ENCODE data around the gene NAA80.

NAA80 gene

DNA sequence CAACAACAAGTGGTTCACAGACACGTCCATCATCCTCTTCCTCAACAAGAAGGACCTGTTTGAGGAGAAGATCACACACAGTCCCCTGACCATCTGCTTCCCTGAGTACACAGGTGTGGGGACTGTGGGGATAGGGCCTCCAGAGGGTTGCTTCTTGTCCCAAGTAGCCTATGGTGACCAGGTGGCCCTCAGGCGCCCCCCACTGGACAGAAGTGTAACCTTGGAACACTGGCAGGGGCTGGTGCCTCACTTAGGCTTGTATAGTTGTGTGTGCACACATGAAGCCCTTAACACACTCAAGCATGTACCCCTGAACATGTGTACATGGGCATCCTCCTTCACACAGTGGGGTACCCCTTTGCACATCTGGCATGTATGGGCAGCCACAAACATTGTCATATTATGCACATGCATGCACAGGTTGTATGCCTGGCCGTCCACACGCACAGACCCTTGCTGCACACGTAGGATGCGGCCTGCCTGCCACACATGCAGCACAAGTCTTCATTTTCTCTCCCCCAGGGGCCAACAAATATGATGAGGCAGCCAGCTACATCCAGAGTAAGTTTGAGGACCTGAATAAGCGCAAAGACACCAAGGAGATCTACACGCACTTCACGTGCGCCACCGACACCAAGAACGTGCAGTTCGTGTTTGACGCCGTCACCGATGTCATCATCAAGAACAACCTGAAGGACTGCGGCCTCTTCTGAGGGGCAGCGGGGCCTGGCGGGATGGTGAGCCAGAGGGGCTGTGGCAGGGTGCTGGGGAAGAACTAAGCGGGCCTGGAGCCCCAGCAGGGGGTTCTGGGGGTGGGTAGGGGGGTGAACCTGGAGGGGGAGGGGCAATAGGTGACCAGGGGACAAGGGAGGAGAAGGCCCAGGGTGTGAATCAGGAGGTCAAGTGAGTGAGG is 42.0 kb downstream of the NAA80 start:
- no peak overlapping the region for H3K27ac ChIP-seq

DNA sequence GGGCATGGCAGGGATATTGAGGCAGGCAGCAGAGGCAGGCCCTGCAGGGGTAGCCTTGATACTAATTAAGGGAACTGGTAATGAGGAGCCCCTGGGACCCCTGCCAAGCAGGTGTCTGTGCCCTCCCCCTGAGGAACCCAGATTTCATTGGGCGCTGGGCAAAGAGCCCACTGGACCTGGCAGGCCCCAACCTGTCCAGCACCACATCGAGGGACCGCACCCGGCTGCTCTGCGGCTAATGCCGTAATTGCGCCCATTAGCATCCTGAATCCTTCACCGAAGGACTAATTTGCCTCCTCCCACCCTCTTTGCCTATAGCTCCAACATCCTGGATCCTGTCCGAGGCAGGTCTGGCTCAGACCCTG is 44.0 kb downstream of the NAA80 start:
- TF ChIP-seq EZH2 (IDR thresholded peaks at IDR 0.05) (no peak), FOXP2 (optimal IDR thresholded peaks at IDR 0.05; ENCODE audit: control extremely low read depth, extremely low read length, insufficient read depth) (no peak), POLR2AphosphoS5 (IDR thresholded peaks at IDR 0.05; ENCODE audit: borderline replicate concordance, low read depth, low read length) (no peak)
- no peaks in the 10 kb centered on the region for H3K9me3 ChIP-seq (ENCODE audit: low read depth, low read length)
- no peak for DNase-seq (ENCODE audit: low read depth, low spot score)
- peaks cover 10% of the 10 kb centered on the region; the same call in 1 of the 2 replicates for H3K36me3 ChIP-seq (ENCODE audit: insufficient read depth, low read length)
- H3K9ac ChIP-seq (ENCODE audit: insufficient read length) = no peak overlapping the region
- no peak overlapping the region for H3K4me3 ChIP-seq
- no peak overlapping the region for H3K27ac ChIP-seq

More for the DNA sequence above, 42.0 kb downstream of the NAA80 start:
- Histone ChIP-seq H3K9me3 (ENCODE audit: low read depth, low read length) (no peaks in the 10 kb centered on the region), H3K4me3 (no peak overlapping the region), H3K9ac (ENCODE audit: insufficient read length) (no peak overlapping the region), H3K36me3 (ENCODE audit: insufficient read depth, low read length) (peaks cover 10% of the 10 kb centered on the region; the same call in 1 of the 2 replicates)
- no peak for DNase-seq (ENCODE audit: low read depth, low spot score)
- no peak for TF ChIP-seq POLR2AphosphoS5 (IDR thresholded peaks at IDR 0.05; ENCODE audit: borderline replicate concordance, low read depth, low read length)
- TF ChIP-seq EZH2 (IDR thresholded peaks at IDR 0.05) = no peak
- TF ChIP-seq FOXP2 (optimal IDR thresholded peaks at IDR 0.05; ENCODE audit: control extremely low read depth, extremely low read length, insufficient read depth) = no peak

DNA sequence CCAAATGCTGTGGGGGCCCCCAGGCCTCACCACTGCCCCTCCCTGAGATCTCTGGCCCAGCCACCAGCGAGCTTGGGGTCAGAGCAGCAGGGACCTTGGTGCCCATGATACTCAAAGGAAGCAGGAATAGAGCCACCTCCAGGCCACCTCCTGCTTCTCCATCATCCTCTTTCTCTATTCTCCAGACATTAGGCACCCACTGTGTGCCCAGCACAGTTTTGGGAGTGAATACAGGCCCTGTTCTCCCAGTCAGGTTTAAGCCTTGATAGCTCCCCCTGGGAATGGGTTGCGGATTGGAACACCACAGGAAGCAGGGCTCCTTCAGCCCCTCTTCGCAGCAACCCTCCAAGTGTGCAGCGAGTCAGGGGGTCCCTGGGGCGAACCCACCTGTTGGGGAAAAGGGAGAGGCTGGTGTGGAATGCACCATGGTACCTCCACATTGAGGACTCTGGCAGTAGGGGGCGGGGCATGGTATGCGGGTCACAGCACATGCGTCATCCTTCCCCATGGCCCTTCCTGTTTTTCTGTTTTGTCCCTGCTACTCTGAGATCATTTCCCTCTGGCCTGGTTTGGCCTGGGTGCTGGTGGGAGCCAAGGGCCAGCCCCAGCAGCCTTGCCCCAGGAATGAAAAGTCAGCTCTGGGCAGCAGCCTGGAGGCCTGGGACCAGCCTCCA is 44.5 kb downstream of the NAA80 start:
- H3K27ac ChIP-seq = no peak overlapping the region
- H3K9ac ChIP-seq (ENCODE audit: insufficient read length) = no peak overlapping the region

DNA sequence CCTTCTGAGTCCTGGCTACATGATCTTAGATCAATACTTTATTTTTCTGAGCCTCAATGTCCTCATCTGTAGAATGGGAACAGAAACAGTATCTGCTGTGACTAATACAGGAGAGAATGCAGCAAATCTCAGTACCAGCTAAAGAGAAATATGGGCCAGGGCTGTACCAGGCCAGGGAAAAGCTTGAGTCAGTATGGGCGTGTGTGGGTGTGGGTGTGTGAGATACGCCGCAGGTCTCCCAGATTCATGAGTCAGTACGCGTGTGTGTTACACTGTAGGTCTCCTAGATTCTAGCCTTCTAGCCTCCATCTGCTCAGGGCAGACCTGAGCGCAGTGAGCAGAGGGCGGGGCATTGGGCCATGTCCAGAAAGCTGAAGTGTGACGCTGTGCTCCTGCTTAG is 48.0 kb downstream of the NAA80 start:
- no peak for DNase-seq (ENCODE audit: low read depth, low spot score)

More for the DNA sequence above, 44.5 kb downstream of the NAA80 start:
- H3K9me3 ChIP-seq (ENCODE audit: low read depth, low read length) = no peaks in the 10 kb centered on the region
- DNase-seq (ENCODE audit: low read depth, low spot score) = no peak
- H3K4me3 ChIP-seq = no peak overlapping the region
- no peak for TF ChIP-seq EZH2 (IDR thresholded peaks at IDR 0.05)
- no peak for TF ChIP-seq POLR2AphosphoS5 (IDR thresholded peaks at IDR 0.05; ENCODE audit: borderline replicate concordance, low read depth, low read length)
- no peak for TF ChIP-seq FOXP2 (optimal IDR thresholded peaks at IDR 0.05; ENCODE audit: control extremely low read depth, extremely low read length, insufficient read depth)
- peaks cover 10% of the 10 kb centered on the region; the same call in 1 of the 2 replicates for H3K36me3 ChIP-seq (ENCODE audit: insufficient read depth, low read length)

DNA sequence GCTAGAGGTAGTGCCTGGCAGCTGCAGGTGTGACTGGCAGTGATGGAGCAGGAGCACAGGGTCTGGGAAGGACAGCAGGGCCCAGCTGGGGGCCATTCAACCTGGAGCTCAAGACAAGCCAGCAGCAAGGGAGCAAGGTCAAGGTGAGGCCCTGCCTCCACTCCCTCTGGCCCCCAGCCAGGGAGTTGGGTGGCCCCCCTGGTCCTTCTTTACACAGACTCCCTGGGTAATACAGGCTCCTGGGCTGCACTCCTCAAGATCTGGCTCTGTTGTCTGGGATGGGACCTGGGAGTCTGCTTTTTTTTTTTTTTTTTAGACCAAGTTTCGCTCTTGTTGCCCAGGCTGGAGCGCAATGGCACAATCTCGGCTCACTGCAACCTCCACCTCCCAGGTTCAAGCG is 48.7 kb downstream of the NAA80 start:
- no peak overlapping the region for H3K27ac ChIP-seq

More for the DNA sequence above, 48.0 kb downstream of the NAA80 start:
- Histone ChIP-seq H3K36me3 (ENCODE audit: insufficient read depth, low read length) (no peaks in the 10 kb centered on the region; the same call in 1 of the 2 replicates), H3K27ac (no peak overlapping the region), H3K9me3 (ENCODE audit: low read depth, low read length) (no peaks in the 10 kb centered on the region), H3K4me3 (no peak overlapping the region), H3K9ac (ENCODE audit: insufficient read length) (no peak overlapping the region)
- TF ChIP-seq EZH2 (IDR thresholded peaks at IDR 0.05) (no peak), POLR2AphosphoS5 (IDR thresholded peaks at IDR 0.05; ENCODE audit: borderline replicate concordance, low read depth, low read length) (no peak), FOXP2 (optimal IDR thresholded peaks at IDR 0.05; ENCODE audit: control extremely low read depth, extremely low read length, insufficient read depth) (no peak)

DNA sequence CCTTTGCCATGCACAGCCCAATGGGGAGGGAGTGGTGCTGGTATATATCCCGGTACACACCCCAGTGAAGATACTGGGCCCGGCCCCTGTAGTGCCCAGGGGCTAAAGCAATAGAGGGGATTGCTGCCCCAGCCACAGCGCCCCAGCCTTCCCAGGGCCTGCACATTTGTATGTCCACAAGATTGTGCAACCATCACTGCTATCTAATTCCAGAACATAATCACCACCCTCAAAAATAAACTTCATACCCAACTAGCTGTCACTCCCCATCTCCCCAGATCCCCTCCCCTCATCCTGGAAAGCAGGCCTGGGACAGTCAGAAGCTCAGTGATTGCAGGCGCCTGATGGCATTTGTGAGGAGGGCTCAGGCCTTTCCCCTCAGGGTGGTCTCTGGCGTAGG is 49.7 kb downstream of the NAA80 start:
- TF ChIP-seq FOXP2 (optimal IDR thresholded peaks at IDR 0.05; ENCODE audit: control extremely low read depth, extremely low read length, insufficient read depth) (no peak), EZH2 (IDR thresholded peaks at IDR 0.05) (no peak), POLR2AphosphoS5 (IDR thresholded peaks at IDR 0.05; ENCODE audit: borderline replicate concordance, low read depth, low read length) (no peak)
- no peaks in the 10 kb centered on the region for H3K9me3 ChIP-seq (ENCODE audit: low read depth, low read length)
- no peak overlapping the region for H3K4me3 ChIP-seq
- H3K36me3 ChIP-seq (ENCODE audit: insufficient read depth, low read length) = no peaks in the 10 kb centered on the region
- DNase-seq (ENCODE audit: low read depth, low spot score) = no peak
- no peak overlapping the region for H3K27ac ChIP-seq
- no peak overlapping the region for H3K9ac ChIP-seq (ENCODE audit: insufficient read length)

More for the DNA sequence above, 48.7 kb downstream of the NAA80 start:
- no peak overlapping the region for H3K4me3 ChIP-seq
- no peak for TF ChIP-seq FOXP2 (optimal IDR thresholded peaks at IDR 0.05; ENCODE audit: control extremely low read depth, extremely low read length, insufficient read depth)
- no peak for TF ChIP-seq POLR2AphosphoS5 (IDR thresholded peaks at IDR 0.05; ENCODE audit: borderline replicate concordance, low read depth, low read length)
- no peak for TF ChIP-seq EZH2 (IDR thresholded peaks at IDR 0.05)
- no peaks in the 10 kb centered on the region for H3K9me3 ChIP-seq (ENCODE audit: low read depth, low read length)
- no peak overlapping the region for H3K9ac ChIP-seq (ENCODE audit: insufficient read length)
- no peaks in the 10 kb centered on the region for H3K36me3 ChIP-seq (ENCODE audit: insufficient read depth, low read length)
- DNase-seq (ENCODE audit: low read depth, low spot score) = no peak

DNA sequence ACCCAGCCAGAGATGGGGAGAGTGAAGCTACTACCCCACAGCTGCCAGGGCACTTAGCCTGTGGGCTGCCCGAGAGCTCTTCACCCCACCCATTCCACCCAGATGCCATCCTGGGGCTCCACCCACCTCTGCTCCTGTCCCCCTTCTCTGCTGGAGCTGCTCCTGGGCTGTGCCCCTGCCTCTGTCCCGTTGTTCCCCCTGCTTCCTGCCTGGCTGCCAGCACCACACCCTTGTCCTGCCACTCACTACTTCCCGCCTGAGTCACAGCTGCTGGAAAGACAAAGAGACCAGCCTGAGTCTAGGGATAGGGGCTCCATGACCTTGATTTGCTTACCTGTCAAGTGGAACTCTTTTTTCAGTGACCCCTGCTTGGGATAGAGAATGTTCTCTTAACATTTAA is 50.8 kb downstream of the NAA80 start:
- no peak for TF ChIP-seq FOXP2 (optimal IDR thresholded peaks at IDR 0.05; ENCODE audit: control extremely low read depth, extremely low read length, insufficient read depth)
- TF ChIP-seq EZH2 (IDR thresholded peaks at IDR 0.05) = no peak
- no peak for TF ChIP-seq POLR2AphosphoS5 (IDR thresholded peaks at IDR 0.05; ENCODE audit: borderline replicate concordance, low read depth, low read length)
- H3K9me3 ChIP-seq (ENCODE audit: low read depth, low read length) = no peaks in the 10 kb centered on the region
- H3K36me3 ChIP-seq (ENCODE audit: insufficient read depth, low read length) = no peaks in the 10 kb centered on the region
- no peak overlapping the region for H3K4me3 ChIP-seq
- DNase-seq (ENCODE audit: low read depth, low spot score) = no peak
- H3K27ac ChIP-seq = no peak overlapping the region
- no peak overlapping the region for H3K9ac ChIP-seq (ENCODE audit: insufficient read length)

DNA sequence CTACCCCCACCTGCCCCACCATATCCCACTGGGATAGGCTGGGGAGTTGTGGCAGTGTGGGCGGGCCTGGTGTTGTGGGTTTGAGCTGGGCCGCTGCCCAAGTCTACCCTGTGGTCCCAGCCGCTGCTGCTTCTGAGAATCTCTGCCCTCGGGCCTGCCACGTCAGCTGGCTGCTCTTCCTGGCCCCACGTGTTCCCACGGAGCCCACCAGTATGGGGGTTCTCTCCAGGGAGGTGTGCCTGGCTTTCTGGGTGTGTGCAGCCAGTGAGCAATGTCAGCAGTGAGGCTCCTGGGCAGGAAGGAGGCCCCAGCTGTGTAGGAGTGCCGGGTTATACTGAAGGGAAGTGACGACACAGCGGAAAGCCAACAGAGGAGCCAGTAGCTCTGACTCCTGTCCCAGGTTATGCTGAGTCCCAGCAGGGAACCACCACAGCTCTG is 52.7 kb downstream of the NAA80 start:
- H3K36me3 ChIP-seq (ENCODE audit: insufficient read depth, low read length) = no peaks in the 10 kb centered on the region
- peak overlapping the region; percentile 20 for H3K9ac ChIP-seq (ENCODE audit: insufficient read length)
- H3K4me3 ChIP-seq = peak overlapping the region; percentile 72
- no peaks in the 10 kb centered on the region for H3K9me3 ChIP-seq (ENCODE audit: low read depth, low read length)
- peak; percentile 46; the same call in 1 of the 2 replicates for TF ChIP-seq POLR2AphosphoS5 (IDR thresholded peaks at IDR 0.05; ENCODE audit: borderline replicate concordance, low read depth, low read length)
- TF ChIP-seq FOXP2 (optimal IDR thresholded peaks at IDR 0.05; ENCODE audit: control extremely low read depth, extremely low read length, insufficient read depth) = no peak
- no peak for TF ChIP-seq EZH2 (IDR thresholded peaks at IDR 0.05)
- peak overlapping the region; percentile 87 for H3K27ac ChIP-seq
- no peak for DNase-seq (ENCODE audit: low read depth, low spot score)

Data from SK-N-MC (cell line).